NCI-H2081 treated with DMSO at 0.1 percent for 48 hours (cell line): ENCODE measurements around the gene SNAP29.
A peak's percentile ranks its signal among the peaks of the same experiment; 100 is the strongest.
"Not testable (repeated sequence)": the region's sequence is repeated elsewhere in the genome, so short reads cannot be mapped to it uniquely, and the experiment has no call there.

Experiments used
- DNase-seq: peaks from one replicate; lab custom pipeline; 2025; lab: John Stamatoyannopoulos, UW

SNAP29 gene

DNA sequence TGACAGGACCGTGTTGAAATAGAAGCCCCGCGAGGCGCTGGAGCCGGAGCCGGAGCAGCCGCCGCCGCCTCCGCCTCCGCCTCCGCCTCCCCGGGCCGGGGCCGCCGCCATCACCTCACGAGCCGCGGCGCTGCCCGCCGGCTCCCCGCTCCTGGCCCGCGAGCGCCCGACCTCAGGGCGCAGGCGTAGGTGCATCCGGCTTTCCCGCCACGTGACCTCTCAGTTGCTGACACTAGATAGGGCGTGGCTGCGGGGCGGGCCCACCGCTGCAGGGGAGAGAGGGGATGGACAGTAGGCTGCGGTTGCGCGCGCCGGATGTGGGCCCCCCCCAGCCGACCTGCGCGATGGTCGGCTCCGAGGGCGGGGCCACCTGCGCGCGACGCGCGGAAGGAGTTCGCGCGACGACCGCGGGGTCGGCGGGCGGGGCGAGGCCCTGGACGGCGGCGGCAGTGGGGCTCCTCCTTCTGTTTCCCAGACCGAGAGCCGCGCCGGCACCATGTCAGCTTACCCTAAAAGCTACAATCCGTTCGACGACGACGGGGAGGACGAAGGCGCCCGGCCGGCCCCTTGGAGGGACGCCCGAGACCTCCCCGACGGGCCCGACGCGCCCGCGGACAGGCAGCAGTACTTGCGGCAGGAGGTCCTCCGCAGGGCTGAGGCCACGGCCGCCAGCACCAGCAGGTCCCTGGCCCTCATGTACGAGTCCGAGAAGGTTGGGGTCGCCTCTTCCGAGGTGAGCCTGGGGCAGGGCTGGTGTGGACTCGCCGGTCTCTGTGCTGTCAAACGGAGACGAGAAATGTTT, at the start of gene SNAP29, which contains the start of gene PI4KA:
Gene SNAP29 (plus strand): TSS at position 393 of the 802 bp plus-strand sequence. CDS start 104 bp downstream, at position 497.
Gene PI4KA (minus strand): TSS at position 197 of the 802 bp plus-strand sequence. CDS start 86 bp downstream, at position 111.
- DNase-seq, result peak; percentile 66

DNA sequence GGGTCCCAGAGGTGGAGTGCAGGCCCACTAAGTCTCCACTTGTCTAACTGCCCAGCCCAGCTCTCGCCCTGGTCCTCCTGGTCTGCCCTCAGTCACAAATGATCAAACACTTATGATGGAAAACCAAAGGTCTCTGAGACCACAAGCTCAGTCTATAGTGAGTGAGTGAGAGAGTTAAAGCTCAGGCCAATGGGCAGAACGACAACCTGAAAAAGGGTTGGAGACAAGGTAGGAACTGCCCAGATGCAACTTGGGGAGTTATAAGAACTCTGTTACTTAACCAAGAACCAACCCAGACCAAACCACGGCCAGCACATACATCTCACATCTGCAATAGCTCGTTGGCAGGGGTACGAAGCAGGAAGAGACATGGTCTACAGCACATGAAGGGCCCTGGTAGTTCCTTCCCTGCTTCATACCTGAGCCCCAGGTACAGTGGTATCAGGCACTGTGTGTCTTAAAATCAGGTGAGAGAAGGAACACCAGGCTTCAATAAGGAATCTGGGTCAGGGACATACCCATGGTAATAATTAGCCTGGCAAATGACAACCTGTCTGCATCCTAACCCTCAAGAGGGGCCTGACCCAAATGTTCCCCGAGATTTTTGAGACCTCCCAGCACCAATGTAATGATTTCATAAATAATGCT, 49.1 kb upstream of the SNAP29 start:
- DNase-seq, result no peak

DNA sequence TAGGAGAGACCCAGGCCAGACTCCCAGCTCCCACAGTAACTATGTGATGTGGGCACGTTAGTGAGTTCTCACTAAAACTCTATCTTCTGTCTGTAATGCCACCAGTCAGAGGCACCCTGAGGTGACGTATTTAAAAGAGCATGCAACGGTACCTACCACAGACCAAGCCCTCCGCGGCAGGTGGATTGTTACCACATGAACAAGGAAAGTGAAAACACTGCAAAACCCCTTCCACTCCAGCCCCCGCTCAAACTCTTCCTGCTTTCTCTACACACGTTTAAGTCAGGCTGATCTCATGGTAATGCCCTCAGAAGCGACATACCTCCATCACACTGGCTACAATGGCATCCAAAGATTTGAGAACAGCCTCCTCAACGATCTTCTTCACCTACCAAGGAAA, 48.2 kb upstream of the SNAP29 start:
- no peak for DNase-seq

DNA sequence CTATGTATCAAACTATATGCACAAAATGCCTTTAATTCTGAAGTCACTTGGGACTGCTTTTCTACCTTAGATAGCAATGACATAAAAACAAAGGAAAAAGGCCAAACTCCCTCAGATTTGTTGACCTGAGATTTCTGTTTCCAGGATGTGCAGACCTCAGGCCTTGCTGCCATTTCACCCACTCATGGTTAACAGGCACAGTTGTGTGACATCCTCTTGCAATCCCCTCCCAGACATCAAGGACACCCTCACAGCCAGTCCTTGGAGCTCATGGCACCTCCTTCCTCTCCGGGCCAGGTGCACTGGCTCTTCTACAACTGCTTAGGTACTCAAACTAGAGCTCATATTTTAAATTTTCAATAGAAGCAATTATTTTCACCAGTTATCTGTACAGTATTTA, 47.6 kb upstream of the SNAP29 start:
- no peak for DNase-seq

DNA sequence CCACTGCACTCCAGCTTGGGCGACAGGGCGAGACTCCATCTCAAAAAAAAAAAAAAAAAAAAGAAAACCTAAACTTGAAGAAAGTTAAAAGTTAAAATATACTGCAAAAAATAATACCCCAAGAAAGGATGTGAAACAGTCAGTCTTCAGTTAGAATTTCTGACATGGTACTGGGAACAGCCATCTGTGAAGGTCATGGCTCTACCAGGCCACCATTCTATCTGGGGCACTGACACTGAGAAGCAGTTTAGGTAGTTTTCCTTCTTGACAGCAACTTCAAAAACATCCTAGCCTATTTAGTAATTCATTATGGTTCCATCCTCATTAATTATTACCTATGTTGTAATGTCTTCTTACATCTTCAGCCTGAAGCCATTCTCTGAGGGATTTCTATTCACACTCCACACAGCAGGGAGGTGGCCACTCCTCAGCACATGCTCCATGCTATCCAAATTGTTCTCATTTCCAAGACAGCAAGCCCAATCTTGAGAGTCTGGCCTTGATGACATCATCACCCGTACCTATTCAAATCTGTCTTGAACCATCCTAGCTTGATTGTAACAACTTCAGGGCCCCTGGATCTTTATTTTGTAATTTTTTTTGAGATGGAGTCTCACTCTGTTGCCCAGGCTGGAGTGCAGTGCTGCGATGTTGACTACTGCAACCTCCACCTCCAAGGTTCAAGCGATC, 46.7 kb upstream of the SNAP29 start:
- DNase-seq, result no peak

DNA sequence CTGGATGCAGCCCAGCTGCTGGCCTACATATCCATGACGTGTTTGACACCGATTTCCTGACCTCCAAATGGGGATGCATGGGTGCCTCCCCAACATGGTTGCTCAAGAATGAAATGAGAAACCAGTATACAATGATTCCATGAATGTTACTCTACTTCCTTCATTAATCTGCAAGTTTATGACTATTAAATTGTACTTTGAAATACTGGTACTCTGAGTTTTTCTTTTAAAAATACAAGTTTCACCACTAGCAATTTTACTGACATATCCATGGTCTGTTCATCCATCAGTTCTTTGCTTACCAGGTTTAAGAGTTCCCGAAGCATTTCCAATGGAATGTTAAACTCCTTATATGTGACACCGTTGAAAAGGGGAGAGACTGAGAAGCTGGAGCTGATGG, 45.8 kb upstream of the SNAP29 start:
- no peak for DNase-seq

DNA sequence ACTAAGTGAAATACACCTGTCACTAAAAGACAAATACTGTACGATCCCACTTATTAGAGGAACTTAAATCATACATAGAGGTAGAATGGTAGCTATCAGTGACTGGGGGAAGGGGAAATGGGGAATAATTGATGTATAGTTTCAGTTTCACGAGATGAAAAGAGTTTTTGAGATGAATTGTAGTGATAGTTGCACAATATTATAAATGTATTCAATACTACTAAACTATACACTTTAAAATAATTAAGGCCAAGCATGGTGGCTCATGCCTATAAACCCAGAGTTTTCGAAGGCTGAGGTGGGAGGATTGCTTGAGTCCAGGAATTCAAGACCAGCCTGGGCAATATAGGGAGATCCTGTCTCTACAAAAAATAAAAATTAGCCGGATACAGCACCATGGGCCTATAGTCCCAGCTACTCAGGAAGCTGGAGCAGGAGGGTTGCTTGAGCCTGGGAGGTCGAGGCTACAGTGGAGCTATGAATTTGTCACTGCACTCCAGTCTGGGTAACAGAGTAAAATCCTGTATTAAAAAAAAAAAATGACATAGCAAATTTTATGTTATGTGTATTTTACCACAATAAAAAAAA, 44.5 kb upstream of the SNAP29 start:
- no peak for DNase-seq

DNA sequence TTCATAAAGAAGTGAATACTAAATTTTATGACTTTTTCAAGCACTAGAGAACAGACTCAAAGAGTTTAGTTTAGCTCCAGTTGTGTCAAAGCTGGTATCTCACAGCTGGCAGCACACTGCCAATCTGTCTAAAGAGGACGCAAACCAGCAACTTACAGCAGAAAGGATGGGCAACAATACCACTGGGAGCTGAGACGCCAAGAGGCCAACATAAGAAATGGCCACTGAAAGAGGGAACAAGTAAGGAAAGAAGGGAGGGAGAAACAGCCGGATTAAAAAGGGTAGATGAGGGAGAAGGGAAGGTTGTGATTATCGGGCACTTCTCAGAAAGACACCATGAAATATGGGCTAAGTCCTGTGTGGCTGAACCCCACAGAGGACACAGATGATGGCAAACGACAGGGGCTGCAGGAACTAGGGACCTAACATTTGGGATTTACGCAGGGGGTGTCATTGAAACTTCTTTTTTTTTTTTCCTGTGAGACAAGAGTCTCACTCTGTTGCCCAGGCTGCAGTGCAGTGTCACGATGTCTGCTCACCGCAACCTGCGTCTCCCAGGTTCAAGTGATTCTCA, 43.2 kb upstream of the SNAP29 start:
- DNase-seq, result no peak

DNA sequence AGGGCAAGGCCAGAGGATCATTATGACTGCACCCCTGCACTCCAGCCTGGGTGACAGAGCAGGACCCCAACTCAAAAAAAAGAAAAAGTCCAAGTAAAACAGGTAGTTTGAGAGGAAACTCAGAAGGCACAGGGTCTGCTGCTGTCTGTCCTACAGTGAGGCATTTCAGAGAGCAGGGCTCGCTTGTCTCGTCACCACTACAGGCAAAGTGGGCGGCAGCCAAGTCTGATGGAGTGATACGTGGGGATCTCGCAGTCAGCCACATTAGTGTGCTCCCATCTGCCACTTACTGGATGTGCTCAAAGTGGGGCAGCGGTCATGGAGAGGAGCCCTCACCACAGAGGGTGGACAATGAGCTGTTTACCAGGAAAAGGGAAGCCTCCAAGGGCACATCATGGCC, 42.2 kb upstream of the SNAP29 start:
- no peak for DNase-seq

DNA sequence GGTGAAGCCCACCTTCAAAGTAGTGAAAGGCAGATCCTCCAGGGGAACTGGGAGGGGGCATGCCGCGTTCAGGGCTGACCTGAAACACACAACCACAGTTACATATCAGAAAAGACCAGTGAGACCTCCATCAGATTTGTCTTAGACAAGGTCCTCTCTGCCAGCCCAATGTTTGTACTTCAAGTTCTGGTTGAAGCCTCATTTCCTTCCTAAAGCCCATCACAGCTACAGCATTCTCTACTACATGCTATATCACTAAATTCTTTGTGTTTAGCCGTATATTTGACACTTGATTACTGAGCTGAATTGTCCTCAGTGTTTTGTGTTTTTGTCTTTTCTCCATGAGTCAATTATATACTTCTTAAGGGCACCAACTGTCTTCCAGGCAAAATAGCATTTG, 40.3 kb upstream of the SNAP29 start:
- no peak for DNase-seq

DNA sequence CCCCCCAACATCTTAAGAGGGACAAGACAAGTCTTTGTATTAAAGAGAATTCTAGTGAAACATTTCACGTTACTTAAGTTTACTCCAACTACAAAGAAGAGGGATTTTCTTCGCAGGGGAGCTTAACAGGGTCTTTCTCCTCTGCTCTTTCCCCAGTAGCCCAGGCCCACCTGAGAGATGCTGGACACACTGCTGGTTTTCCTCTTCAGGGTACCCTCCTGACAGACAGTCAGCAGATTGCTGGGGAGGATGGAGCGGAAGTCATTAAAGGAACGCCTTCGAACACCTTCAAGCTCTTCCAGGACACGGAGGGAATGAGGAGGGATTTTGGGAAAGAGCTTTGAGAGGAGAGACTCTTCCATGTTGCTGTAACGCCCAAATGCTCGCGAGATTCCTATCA, 39.3 kb upstream of the SNAP29 start:
- no peak for DNase-seq

DNA sequence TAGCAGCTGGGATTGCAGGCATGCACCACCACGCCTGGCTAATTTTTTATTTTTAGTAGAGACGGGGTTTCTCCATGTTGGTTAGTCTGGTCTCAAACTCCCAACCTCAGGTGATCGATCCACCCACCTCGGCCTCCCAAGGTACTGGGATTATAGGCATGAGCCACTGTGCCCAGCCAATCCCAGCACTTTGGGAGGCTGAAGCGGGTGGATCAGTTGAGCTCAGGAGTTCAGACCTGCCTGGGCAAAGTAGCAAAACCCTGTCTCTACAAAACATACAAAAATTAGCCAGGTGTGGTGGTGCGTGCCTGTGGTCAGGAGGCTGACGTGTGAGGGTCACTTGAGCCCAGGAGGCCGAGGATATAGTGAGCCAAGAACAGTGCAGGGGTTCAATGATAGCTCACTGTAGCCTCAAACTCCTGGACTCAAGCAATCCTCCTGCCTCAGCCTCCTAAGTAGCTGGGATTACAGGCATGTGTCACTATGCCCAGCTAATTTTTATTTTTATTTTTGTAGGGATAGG, 37.0 kb upstream of the SNAP29 start:
- DNase-seq, result not testable (repeated sequence)

DNA sequence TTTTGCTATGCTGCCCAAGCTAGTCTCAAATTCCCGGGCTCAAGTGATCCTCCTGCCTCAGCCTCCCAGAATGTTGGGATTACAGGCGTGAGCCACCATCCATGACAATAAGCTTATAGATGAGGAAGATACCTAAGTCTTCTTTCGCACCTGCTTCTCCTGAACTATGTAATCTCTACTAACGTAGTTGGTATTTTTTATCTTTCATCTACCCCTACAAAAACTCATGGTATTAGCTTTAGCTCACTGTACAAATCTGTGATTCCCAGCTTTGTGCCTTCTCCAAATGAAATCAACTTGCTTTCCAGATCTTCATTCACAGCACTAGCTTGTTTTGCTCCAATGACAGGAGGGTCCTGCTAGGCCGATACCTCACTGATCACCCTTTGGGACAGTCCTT, 36.6 kb upstream of the SNAP29 start:
- no peak for DNase-seq

DNA sequence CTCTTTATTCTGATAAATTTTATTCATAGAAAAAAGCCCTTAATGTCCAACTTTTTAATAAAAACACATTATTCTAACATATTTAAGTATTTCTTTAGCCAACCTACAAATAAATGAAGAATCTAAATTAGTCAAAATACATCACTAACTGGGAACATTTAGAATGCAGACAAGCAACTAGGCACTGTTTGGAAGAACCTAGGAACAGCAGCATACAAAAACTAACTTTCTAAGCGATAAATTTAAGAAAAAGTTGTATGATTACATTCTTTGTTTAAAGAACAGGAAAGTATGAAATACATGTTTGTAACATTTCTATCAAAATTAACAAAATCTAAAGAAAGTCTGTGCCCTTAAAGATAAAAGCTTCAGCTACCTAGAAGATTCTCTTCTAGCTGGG, 35.5 kb upstream of the SNAP29 start:
- no peak for DNase-seq

DNA sequence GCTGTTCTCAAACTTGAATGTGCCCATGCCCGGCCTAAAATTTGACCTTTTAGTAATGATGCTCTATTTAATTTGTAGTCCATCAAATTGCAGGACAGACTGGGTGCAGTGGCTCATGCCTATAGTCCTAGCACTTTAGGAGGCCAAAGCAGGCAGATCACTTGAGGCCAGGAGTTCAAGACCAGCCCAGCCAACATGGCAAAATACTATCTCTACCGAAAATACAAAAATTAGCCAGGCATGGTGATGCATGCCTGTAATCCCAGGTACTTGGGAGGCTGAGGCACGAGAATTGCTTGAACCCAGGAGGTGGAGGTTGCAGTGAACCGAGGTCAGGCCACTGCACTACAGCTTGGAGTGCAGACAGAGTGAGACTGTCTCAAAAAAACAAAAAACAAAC, 33.6 kb upstream of the SNAP29 start:
- not testable (repeated sequence) for DNase-seq

DNA sequence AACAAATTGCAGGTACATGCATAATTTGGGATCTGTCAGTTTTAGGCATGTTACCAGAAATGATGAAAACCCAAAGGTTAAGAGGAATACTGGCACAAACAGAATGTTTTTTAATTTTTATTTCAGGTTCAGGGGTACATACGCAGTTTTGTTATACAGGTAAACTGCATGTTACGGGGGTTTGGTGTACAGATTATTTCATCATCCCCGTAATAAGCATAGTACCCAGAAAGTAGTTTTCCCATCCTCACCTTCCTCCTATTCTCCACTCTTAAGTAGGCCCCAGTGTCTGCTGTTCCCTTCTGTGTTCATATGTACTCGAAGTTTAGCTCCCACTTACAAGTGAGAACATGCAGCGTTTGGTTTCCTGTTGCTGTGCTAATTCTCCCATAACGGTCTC, 33.2 kb upstream of the SNAP29 start:
- DNase-seq, result no peak

DNA sequence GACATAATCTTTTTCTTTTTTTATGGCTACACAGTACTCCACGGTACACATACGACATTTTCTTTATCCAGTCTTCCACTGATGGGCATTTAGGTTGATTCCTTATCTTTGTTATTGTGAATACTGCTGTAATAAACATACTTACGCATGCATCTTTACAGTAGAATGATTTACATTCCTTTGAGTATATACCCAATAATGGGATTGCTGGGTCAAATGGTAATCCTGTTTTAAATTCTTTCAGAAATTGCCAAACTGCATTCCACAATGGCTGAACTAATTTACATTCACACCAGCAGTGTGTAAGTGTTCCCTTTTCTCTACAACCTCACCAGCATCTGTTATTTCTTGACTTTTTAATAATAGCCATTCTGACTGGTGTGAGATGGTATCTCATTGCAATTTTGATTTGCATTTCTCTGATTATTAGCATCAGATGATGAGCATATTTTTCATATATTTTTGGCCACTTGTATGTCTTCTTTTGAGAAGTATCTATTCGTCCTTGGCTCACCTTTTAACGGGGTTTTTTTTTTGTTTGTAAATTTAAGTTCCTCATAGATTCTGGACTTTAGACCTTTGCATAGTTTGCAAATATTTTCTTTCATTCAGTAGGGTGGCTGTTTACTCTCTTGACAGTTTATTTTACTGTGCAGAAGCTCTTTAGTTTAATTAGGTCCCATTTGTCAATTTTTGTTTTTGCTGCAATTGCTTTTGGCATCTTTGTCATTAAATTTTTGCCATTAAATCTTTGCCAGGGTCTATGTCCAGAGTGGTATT, 32.2 kb upstream of the SNAP29 start:
- not testable (repeated sequence) for DNase-seq

DNA sequence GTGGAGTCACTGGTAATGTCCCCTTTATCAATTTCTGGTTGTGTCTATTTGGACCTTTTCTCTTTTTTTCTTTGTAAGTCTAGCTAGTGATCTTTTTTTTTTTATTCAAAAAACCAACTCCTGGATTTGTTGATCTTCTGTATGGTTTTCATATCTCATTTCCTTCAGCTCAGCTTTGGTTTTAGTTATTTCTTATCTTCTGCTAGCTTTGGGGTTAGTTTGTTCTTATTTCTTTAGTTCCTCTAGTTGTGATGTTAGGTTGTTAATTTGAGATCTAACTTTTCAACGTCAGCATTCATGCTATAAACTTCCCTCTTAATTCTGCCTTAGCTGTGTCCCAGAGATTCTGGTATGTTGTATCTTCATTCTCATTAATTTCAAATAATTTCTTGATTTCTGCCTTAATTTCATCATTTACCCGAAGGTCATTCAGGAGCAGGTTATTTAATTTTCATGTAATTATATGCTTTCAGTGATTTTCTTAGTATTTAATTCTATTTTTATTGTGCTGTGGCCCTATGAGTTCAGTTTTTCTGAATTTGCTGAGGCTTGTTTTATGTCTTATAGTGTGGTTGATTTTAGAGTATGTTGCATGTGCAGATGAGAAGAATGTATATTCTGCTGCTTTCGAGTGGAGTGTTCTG, 29.2 kb upstream of the SNAP29 start:
- DNase-seq, result no peak

DNA sequence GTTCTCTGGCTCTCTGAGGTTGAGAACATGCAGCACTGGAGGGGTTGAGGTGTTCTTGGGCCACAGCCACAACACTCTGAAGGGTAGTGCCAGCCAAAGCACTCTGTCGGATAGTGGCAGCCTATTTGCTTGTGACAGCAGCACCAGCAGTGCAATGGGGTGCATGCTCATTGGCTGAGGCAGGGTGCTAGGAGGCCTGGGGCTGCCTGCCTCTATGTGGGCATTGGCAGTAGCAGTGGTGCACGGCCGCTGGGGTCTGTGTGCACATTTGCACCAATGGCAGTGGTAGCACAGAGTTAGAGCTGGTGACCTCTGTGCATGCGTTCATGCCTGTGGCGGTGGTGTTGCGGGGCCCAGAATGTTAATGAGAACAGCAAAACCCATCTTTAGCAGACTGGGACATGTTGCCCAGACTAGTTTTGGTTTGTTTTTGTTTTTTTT, 25.6 kb upstream of the SNAP29 start:
- DNase-seq, result no peak

DNA sequence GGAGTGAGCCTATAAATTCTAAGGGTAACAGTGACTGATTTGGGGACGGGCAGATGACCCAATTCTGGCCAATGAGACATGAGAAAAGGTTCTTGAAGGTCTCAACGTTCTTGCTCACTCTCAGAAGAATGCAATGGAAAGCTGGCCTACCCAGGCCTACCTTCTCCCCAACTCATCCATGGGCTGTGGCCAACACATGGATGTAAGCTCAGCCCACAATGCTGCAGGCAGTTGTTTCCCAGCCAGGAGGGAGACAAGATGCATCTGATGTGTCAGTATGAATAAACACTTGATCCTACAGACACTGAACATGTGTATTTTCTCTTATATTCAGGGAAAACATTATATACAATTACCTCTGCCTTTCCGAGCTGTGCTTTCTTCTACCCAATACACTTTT, 24.6 kb upstream of the SNAP29 start:
- DNase-seq, result no peak

DNA sequence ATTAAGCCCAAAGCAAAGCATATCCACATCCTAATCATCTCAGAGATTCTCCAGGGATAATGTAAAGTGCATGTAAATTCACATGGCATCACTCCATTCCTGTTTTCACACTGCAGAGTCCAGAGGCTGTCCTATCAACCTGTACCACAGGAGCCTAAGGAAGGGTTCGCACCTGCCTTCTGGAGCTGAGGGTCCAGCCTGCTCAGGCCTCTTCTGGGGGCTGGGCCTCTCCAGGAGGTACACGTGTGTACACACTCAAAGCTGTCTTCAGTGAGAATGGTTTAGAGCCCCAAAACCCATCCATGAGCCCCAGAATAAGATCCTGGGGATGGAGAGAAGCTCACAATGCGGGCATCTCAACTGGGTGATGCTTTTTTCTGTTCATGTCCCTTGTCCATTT, 24.1 kb upstream of the SNAP29 start:
- DNase-seq, result no peak
